NCI-H128 (cell line): ENCODE data around the gene RDH14.

Experiments
- DNase-seq: peaks from one replicate; lab custom pipeline; 2025; ENCODE audit not compliant: unreplicated experiment; lab: John Stamatoyannopoulos, UW

RDH14 gene, protein sequence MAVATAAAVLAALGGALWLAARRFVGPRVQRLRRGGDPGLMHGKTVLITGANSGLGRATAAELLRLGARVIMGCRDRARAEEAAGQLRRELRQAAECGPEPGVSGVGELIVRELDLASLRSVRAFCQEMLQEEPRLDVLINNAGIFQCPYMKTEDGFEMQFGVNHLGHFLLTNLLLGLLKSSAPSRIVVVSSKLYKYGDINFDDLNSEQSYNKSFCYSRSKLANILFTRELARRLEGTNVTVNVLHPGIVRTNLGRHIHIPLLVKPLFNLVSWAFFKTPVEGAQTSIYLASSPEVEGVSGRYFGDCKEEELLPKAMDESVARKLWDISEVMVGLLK

DNA sequence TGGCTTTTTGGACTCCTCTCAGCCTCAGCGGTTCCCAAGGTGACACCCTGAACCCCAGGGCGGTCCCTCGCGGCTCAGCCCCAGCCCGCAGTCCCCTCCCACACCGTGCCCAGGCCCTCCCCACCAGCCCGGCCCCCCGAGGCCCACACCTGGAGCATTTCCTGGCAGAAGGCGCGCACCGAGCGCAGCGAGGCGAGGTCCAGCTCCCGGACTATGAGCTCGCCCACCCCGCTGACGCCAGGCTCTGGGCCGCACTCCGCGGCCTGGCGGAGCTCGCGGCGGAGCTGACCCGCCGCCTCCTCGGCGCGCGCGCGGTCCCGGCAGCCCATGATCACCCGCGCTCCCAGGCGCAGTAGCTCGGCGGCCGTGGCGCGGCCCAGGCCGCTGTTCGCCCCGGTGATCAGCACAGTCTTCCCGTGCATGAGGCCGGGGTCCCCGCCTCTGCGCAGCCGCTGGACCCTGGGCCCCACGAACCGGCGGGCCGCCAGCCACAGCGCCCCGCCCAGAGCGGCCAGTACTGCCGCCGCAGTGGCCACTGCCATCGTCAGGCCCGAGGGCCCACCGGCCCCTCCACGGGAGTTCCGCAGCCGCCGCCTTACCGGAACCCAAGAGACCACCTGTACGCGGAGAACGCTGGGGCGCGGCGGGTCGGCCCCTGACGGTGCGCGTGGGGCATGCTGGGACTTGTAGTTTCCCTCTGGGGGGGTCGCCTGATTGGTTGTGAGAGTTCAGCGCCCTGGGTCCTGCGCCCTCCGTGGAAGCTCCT lies at the start of gene RDH14:
Gene RDH14 (minus strand): TSS at position 623 of the 766 bp plus-strand sequence. CDS start 81 bp downstream, at position 542.
- peak; percentile 80 for DNase-seq

DNA sequence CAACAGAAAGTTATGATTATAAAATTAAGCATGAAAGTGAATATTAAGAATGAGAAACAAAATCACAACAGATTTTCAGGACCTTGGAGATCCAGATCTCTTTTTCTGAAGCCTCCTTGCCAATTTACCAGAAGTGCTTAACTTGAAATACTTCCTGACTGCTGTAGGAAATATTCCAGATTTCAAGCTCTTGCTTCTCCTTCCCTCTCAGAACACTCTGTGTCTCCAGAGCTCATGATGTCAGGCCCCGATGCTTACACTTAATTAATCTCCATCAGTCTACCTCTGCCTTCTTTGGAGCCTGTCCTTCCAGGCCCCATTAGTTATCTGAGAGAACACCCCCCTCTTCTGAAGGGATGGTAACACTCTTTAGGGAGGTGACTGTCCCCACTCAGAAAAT lies 49.6 kb upstream of the RDH14 start:
- DNase-seq, result no peak

DNA sequence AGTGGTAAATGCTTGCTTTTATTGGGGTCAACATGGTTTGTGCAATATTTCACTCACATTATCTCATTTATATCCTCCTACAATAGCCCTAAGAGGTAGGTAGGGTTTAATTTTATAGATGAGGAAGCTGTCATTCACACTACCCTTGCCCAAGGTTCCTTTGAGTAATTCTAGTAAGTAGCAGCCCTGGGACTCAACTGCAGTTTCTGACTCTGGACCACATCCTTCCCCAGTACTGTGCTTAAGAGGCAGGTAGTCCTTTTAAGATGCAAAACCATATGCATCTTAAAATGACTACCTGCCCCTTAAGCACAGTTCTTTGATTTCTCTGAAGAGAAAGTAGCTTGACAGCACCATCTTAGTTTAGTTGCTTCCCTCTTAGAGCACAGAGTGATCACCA lies 44.7 kb upstream of the RDH14 start:
- no peak for DNase-seq

DNA sequence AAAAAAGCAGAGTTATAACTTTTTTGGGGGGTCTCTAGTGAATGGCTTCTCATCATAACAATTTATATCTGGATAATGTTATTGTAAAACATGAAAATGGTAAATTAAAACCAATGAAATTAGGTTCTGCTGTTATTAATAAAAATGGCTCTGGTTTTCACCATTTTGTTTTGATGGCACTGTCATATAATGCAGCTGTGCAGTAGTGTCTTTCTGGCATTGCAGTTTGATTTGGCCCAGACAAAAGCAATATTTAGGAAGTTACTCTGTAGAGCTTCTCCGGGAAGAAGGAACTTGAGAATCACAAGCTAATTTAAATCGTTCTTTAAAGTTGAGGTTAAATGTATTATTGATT lies 44.1 kb upstream of the RDH14 start:
- no peak for DNase-seq

DNA sequence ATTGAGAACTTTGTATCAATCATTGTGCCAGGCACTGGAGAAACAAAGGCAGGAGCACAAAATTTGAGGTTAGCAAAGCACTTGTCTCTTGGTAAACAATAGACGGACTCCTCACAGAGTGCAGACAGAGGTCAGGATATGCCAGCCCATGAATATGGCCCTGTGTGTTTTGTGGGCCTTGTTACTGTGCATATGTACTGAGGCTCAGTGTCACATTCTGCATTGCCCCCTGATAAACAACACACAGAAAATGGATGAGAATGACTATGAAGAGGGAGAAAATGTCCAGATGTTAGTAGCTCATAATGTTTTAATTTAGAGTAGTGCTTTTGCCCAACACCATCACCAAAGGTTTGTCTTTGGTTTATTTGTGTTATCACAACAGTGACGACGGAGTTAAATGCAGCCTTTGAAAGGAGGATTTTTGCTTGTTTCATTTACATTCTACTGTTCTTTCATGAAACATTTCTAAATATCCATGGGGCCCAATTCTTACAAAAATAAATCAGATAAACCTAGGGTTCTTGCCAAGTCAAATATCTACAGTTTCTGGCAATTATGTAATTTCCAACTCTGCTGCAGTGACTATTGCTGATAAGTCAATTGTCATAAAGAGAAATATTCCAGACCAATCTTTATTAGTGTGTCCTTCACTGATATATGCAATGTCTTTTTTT lies 43.5 kb upstream of the RDH14 start:
- DNase-seq, result no peak

DNA sequence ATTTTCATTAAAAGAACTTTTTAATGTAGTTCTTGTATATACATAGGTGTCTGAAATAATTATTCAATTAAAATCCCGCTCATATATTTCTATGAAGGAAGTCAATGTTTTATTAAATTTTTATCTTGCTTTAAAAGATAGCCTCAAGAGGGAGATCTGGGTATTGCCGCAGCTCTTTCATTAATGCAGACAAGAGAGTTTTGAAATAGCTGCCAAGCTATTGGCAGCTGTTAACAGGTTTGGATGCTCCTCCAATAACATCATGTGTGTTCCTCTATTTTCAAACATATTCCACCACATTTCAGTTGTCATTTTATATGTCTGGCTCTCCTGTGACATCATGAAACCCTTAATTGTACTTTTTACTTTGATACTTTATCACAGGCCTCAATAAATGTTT lies 41.8 kb upstream of the RDH14 start:
- no peak for DNase-seq

DNA sequence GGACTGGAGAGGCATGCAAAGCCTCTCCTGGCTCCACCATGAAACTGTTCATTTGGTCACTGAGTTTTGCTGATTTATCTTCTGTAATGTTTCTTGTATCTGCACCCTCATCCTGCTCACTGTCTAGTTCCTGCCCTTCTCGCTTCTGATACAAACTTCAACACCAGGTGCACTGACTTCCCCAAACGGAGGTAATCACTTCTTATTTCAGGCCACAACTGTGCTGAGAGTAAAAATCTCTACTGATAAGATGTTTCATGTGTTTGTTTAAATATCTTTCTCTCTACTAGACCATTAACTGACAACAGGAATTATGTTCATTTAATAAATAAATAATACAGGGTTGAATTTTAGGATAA lies 39.8 kb upstream of the RDH14 start:
- no peak for DNase-seq

DNA sequence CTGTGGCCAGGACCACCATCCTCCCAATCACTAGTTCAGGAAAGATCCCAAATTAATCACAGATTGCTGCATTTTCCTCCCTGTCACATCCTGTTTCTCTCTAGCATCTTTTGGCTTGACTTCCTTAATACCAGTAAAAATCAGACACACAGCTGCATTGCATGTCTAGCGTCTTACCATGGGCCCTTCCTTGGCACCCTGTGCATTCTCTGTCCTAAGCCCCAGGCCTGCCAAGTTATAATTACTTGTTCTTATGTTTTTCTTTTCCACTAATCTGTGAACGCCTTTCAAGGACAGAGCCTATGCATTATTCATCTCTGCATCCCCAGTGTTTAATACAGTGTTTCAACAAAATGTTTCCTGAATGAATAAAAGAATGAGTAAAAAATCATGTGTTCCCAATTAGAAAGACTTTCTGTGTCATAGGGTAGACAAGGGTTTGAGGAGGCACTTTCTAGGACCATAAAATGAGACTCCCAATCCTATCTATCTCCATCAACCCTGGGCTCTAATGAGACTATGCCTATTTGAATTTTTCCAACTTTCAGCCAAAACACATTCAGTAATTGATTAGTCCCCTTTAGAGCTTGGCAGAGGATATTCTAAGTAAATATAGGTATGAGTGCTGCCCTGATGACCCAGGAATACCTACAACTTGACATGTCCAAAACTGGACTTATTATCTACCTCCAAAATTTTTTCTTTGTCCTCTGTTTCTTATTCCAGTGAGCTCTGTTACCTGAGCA lies 39.2 kb upstream of the RDH14 start:
- no peak for DNase-seq

DNA sequence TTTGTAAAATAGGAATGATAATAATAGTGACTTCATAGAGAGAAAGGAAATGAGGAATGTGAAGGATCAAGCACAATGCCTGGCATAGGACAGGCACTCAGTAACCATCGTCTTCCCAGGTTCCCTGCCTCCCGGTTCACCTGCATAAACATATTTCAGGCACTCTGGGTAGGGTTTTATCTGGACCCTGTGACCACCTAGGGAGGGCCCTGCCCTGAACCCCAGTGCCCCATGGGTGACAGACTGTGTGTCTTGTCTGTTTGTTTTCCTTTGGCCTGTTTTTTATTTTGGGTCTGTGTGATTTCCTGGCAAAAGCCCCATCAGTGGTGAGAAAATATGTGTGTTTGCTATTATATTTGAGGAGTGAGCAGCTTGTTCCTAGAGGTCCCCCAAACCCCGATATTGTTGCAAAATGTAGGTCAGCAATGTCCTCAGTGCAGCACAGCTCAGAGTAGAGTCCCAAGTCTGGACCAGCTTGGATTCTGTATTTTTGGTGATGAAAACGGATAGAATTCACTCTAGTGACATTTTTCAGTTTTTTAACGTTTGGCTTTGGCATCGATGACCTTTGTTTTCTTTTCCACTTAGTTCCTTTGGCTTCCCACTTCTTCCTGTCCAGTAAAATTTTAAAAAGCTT lies 38.5 kb upstream of the RDH14 start:
- DNase-seq, result no peak

DNA sequence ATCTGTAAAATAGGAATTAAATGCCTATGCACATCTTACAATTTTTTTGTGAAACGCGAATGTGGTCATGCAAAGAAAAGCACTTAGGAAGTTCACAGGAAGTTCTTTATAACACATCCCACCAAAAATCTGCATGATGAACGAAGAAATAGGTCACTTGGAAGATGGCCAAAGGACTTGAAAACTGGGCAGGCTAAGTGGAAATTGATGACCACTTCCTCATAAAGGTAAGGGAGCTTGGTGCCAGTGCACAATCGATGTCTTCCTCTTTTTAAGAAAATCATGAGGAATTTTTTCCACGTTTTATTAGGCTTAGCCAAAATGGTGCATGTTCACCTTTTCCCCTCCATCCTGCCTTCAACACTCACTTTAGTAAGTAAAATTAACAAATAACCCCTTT lies 37.2 kb upstream of the RDH14 start:
- no peak for DNase-seq

DNA sequence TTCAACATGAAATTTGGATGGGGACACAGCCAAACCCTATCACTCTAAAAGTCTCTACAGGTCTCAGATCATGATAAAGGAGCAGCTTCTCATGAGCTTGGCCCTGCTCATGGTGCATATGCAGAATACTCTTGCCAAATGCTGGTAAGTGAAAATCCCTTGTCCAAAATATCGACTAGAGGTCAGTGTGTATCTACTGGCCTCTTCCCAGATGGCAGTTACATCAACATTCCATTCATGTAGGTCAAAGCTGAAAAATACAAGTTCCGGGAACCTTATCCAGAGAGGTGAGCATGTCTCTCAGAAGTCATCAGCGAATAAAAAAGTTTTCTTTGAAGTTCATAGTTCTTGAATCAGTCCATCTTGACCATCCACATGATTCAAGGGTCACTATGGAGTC lies 36.5 kb upstream of the RDH14 start:
- no peak for DNase-seq

DNA sequence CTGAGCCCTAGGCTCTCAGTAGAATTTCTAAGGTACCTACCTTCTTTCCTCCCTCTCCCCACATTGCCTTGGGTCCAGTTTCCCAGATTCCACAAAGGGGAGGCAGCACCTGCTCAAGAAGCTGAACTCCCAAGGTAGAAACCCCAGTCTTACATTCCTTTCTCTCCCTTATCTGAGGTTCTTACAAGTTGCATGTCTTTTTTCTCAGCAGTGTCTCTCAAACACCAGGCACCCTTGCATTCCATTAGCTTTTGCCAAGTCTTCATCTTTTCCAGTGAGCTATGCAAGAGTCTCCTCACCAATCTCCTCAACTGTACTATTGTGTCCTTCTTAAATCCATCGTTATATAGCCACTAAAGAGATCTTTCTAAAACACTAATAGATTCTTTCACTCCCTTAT lies 33.0 kb upstream of the RDH14 start:
- DNase-seq, result no peak

DNA sequence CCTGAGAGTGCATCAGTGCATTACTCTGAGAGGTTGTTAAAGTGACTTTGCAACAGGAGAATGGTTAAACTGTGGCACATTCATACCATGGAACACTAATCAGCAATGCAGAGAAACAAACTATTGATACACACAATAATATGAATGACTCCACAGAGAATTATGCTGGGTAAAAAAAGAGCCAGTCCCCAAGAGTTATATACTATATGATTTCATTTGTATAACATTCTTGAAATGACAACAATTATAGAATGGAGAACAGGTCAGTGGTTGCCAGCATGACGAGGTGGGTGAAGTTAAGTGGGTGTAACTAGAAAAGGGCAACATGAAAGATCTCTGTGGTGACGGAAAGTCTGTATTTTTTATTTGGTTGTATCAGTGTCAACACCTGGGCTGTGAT lies 31.9 kb upstream of the RDH14 start:
- DNase-seq, result no peak

DNA sequence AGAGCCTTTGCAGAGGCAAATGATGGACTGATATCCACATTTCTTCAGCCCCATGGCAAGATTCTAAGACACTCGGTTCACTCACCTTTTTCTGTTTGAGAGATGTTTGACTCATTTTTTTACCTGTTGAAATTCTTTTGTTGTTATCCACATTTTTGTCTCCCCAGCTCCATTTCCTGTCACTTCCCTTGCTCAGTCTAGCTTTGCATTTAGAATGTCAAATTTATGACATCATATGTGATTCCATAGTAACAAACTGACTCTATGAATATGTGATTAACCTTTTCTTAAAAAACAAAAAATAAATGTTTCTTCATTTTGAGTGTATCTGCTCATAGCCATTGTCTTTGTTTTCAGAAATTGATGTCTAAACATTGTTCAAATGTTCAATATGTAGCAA lies 28.9 kb upstream of the RDH14 start, which contains the start of gene NT5C1B:
Gene NT5C1B (minus strand): TSS at position 216 of the 400 bp plus-strand sequence. CDS start 101 bp downstream, at position 115.
- DNase-seq, result no peak

DNA sequence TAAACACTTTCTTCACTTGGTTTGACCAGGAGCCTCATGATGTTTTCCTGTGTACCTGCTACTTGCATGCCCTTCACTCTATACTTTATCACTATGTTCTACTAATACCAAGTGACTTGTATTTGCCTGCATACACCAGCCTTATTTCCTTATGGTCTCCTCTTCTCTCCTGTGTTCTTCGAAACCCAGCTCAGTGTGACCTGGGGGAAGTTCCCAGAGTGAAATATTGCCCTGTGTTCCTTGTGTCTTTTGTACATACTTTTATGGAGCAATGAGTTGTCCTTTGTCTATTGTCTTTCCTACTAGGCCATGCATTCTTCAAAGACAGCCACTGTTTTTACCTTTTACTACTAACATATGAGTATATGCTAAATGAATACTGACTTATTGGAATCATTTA lies 28.3 kb upstream of the RDH14 start:
- no peak for DNase-seq

DNA sequence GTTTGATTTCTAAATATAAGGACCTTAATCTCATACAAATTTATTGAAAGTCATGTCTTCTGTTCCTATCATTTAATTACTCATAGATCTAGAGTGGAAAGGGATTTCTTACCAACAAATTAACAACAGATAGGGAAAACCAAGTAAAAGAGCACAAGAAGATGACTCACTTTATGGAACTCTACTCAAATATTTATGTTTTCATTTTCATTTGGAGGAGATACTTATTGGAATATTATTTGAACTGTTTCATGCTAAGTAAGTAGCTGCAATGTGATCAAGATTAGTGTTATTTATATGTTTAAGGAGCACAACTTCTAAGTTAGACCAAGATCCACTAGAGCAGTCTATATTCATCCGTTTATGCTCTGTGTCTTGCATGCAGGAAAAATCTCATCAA lies 27.6 kb upstream of the RDH14 start:
- DNase-seq, result no peak

DNA sequence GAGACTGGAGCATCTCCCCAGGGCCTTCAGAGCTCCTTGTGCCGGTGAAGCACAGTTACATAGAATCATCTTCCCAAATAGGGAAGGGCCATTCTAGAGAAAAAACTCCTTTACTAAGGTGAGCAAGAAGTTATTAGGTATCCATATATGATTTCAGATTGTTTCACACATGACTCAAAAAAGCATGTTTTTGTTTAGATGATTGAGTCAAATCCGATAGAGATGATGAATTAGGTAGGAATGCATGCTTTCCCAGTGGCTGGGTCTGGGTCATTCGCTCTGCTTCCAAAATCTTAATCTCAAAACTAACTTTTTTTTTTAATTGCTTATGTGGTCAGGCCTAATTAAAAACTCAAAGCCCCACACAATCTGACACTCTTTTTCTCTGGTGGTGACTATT lies 25.1 kb upstream of the RDH14 start:
- DNase-seq, result no peak

DNA sequence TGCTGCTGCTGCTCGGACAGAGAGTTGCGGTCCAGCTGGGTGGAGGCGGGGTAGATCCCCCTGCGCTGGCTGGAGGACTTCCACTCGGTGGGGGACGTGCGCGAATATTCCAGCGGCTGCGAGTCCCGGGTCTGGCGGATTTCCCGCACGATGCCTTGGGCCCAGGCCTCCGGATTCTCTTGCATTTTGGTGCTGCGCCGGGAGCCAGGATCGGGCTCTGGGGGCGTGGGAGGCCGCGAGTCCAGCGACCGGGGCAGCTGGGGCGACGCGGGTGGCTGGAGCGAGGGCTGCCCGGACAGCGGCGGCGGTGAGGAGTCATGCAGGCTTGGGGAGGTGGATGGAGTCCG lies 24.1 kb upstream of the RDH14 start:
- DNase-seq, result no peak

DNA sequence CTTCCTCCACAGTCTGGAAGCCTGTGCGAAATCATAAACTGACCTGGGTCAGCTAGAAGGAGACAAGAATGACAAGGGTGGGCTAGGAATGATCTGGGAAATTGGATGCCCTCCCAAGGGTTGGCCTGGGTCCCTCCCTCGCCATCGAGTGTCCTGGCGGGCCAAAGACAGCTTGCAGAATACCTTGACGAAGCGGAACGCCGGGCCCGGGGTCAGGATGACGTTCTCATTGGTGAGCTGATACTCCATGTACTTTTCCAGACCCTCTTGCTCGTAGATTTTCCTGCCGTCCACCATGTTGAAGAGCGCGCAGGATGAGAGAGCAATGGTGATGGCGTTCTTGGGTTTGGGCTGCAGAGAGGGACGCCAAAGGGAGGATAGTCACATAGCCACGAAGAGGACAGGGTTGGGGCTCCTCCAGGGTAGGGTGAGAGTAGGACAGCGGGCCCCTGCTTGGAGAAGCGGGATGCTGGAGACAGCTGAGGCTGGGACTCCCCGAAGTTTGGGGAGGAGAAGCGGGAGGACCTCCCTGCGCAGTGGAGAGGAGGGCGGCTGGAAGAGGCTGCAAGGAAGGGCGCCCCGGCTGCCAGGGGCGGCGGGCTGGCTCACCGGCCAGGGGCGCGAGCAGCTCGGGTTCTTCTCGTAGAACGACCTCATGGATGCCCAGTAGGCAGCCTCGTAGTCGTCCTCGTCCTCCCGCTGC lies 23.6 kb upstream of the RDH14 start:
- DNase-seq, result no peak

DNA sequence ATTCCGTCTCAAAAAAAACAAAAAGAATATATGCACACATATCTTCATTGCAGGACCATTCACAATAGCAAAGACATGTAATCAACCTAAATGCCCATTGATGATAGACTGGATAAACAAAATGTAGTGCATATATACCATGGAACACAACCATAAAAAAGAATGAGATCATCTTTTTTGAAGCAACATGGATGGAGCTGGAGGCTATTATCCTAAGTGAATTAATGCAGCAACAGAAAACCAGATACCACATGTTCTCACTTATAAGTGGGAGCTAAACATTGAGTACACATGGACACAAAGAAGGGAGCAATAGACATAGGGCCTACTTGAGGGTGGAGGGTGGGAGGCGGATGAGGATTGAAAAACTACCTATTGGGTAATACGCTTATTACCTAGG lies 20.2 kb upstream of the RDH14 start:
- DNase-seq, result no peak
